Activated CD4-positive, alpha-beta T cell treated with anti-CD3 and anti-CD28 coated beads for 36 hours (primary cell): ENCODE measurements around the gene ASPDH. TPM values are rescaled to one million over a fixed set of nuclear protein-coding genes. Genes with fewer than 3 reads are reported as not detected.

Experiments
- ATAC-seq: fragments of 200-7000 bp; cut with Tn5 transposase; one replicate; pipeline ENCODE4 v1.10.0; 2021; ENCODE audit warnings: mild to moderate bottlenecking, moderate library complexity
- CTCF ChIA-PET: fragments of 350-600 bp; sonication (Branson Sonifier 250); formaldehyde crosslinking; loops from one replicate; lab custom pipeline; 2021; ENCODE audit warnings: antibody characterized with exemption; lab: Charles Lee
- POLR2A ChIA-PET: fragments of 350-600 bp; sonication (Branson Sonifier 250); formaldehyde crosslinking; loops from one replicate; lab custom pipeline; 2021; ENCODE audit warnings: antibody characterized with exemption, inconsistent platforms; lab: Charles Lee
- DNase-seq: peaks from one replicate; pipeline ENCODE4 v3.0.0-alpha.2; 2020
- H3K27ac Mint-ChIP-seq: one replicate; pipeline ENCODE4 v1.8.0; 2021; ENCODE audit warnings: mixed read lengths
- H3K27me3 Mint-ChIP-seq: one replicate; pipeline ENCODE4 v1.8.0; 2021; ENCODE audit warnings: mixed read lengths
- H3K36me3 Mint-ChIP-seq: one replicate; pipeline ENCODE4 v1.8.0; 2021; ENCODE audit warnings: low read depth, mixed read lengths
- H3K4me1 Mint-ChIP-seq: one replicate; pipeline ENCODE4 v1.8.0; 2021; ENCODE audit warnings: mixed read lengths
- H3K4me3 Mint-ChIP-seq: one replicate; pipeline ENCODE4 v1.8.0; 2021; ENCODE audit warnings: mild to moderate bottlenecking, moderate library complexity, mixed read lengths
- H3K9me3 Mint-ChIP-seq: one replicate; pipeline ENCODE4 v1.8.0; 2021; ENCODE audit warnings: low read depth, mixed read lengths
- intact Hi-C, 2 experiments: fragments of 100-400 bp; cut with DNase I in 1 of 2; cut with micrococcal nuclease in 1 of 2; formaldehyde crosslinking; loops; one replicate each; pipeline versions ENCODE4 v1.14.2 to v1.15.1; 2022 to 2024; cut with DNase I, micrococcal nuclease
- total RNA-seq, 2 experiments: library from RNA; stranded (reverse); gene quantifications; one replicate each; pipeline ENCODE4 v1.2.3, GENCODE V29; 2021

Gene ASPDH
- total RNA-seq, 2 experiments from 2014 or later: not detected

DNA sequence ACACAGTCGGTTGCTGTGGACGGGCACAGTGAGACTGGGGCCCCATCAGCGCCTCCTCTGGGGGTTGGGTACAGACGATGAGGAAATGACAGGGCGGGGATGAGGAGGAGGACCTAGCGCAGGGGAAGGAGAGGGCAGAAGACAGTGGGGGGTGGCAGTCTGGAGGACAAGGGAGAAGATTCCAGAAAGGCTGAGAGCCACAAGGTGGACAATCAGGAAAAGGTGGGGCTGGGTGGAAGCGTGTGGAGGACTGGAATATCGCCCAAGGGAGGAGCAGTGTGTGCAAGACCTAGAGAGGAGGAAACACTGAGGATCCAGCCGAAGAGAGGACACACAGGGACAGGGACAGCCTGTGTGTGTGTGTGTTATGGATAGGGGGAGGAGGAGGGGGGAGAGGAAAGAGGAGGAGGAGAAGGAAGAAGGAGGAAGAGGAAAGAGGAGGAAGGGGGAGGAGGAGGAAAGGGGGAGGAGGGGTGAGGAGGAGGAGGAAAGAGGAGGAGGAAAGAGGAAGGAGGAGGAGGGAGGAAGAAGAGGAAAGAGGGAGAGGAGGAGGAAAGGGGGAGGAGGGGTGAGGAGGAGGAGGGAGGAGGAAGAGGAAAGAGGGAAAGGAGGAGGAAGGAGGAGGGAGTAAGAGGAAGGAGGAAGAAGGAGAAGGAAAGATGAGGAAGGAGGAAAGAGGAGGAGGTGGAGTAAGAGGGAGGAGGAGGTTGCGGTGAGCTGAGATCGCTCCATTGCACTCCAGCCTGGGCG is 21.2 kb downstream of the ASPDH start:
- H3K36me3 Mint-ChIP-seq: no peaks in the 10 kb centered on the region
- no peaks in the 10 kb centered on the region for H3K27me3 Mint-ChIP-seq
- DNase-seq: peak; percentile 64
- H3K27ac Mint-ChIP-seq: peak overlapping the region; percentile 39
- ChIA-PET POLR2A (no interaction called here), CTCF (no interaction called here)
- peak; percentile 96 for ATAC-seq
- intact Hi-C loops: no loop called here
- no peak overlapping the region for H3K4me3 Mint-ChIP-seq
- peaks cover 25% of the 10 kb centered on the region for H3K4me1 Mint-ChIP-seq
- H3K9me3 Mint-ChIP-seq: no peaks in the 10 kb centered on the region

GRCh38 chr19:50490991-50491472 is 22.7 kb downstream of the ASPDH start:
- Mint-ChIP-seq H3K27me3 (no peaks in the 10 kb centered on the region), H3K36me3 (peaks cover 6% of the 10 kb centered on the region), H3K9me3 (peaks cover 3% of the 10 kb centered on the region), H3K27ac (no peak overlapping the region), H3K4me1 (peaks cover 31% of the 10 kb centered on the region), H3K4me3 (no peak overlapping the region)
- DNase-seq (no peak), ATAC-seq (no peak)
- intact Hi-C loops: no loop called here
- POLR2A ChIA-PET: no interaction called here
- CTCF ChIA-PET: no interaction called here

GRCh38 chr19:50490411-50490811 is 23.3 kb downstream of the ASPDH start:
- H3K27me3 Mint-ChIP-seq: no peaks in the 10 kb centered on the region
- no peak overlapping the region for H3K4me3 Mint-ChIP-seq
- H3K9me3 Mint-ChIP-seq: peaks cover 3% of the 10 kb centered on the region
- no peak overlapping the region for H3K27ac Mint-ChIP-seq
- ChIA-PET POLR2A (no interaction called here), CTCF (interaction anchor here (0.6 kb wide), 1 partner anchor 225 kb away, joined by 3 read pairs; no protein-coding TSS in a partner anchor)
- peaks cover 31% of the 10 kb centered on the region for H3K4me1 Mint-ChIP-seq
- intact Hi-C loops: no loop called here
- ATAC-seq (no peak), DNase-seq (no peak)
- peaks cover 11% of the 10 kb centered on the region for H3K36me3 Mint-ChIP-seq

DNA sequence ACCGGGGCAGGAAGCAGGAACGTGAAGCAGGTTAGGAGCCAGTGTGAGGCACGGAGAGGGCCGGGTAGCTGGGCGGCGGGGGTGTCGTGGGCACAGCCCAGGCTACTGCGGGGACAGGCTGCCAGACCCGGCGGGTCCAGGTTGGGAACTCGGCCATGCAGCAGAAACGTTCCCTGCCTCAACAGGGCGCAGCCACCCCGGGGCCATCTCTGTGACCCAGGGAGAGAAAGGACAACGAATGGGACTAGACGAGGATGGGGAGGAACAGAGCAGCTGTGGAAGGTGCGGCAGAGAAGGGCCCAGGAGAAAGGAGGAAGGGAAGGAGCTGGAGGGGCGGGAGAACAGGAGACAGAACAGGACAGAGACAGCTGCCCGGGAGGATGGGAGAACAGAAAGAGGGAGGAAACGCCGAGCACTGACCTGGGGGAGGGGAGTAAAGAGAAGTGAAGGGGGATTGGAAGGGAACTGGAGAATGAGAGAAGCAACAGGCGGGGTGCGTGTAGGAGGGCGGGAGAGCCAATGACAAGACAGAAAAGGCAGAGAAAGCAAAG is 24.2 kb downstream of the ASPDH start:
- Mint-ChIP-seq H3K27ac (no peak overlapping the region), H3K4me3 (no peak overlapping the region), H3K4me1 (peaks cover 31% of the 10 kb centered on the region), H3K9me3 (peaks cover 3% of the 10 kb centered on the region), H3K36me3 (peaks cover 14% of the 10 kb centered on the region), H3K27me3 (no peaks in the 10 kb centered on the region)
- intact Hi-C loops: loop anchor here in 1 of 2 experiments (5.0 kb wide), 1 partner anchor 68 kb away; no protein-coding TSS in a partner anchor
- CTCF ChIA-PET: no interaction called here
- ATAC-seq (no peak), DNase-seq (no peak)
- POLR2A ChIA-PET: no interaction called here

DNA sequence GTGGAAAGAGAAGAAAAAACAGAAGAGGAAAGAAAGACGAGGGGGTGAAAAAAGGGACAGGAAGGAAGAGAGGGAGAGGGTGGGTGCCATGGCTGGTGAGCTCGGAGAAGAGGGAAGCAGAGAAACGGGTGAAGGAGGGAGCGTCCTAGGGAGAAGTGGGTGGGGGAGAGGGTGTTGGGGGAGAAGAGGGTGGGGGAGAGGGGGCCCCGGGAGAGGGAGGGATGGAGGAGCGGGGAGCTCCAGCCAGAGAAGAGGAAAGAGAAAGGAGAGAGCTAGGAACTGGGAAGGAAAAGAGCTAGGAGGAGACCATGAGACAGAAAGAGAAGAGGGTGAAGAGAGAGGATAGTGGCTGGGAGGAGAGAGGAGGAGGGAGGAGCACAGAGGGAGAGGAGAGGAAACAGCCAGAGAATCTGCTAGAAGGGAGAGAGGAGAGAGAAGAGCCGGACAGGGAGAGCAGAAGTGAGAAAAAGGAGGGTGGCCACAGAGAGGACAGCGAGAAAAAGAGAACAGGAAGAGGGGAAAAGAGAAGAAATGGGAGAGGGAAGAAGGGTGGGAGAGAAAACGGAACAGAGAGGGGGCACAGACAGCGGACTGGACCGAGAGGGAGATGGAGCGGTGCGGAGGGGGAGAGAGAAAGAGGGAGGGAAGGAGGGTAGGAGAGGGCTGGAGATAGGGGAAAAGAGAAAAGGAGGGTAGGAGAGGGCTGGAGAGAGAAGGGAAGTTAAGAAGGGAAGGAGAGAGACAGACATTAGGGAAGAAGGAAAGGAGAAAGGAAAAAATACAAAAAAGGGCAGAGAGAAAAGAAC is 25.1 kb downstream of the ASPDH start:
- intact Hi-C loops: loop anchor here in 1 of 2 experiments (5.0 kb wide), 1 partner anchor 69 kb away; no protein-coding TSS in a partner anchor
- CTCF ChIA-PET: interaction anchor here (1.9 kb wide), 1 partner anchor 28 kb away, joined by 4 read pairs; no protein-coding TSS in a partner anchor

GRCh38 chr19:50486823-50487515 is 26.7 kb downstream of the ASPDH start:
- peaks cover 25% of the 10 kb centered on the region for H3K4me1 Mint-ChIP-seq
- peaks cover 3% of the 10 kb centered on the region for H3K9me3 Mint-ChIP-seq
- H3K27me3 Mint-ChIP-seq: no peaks in the 10 kb centered on the region
- H3K27ac Mint-ChIP-seq: no peak overlapping the region
- no peak overlapping the region for H3K4me3 Mint-ChIP-seq
- CTCF ChIA-PET: interaction anchor here (0.6 to 1.9 kb wide), 8 partner anchors 27 to 432 kb away, joined by 3 to 4 read pairs (median 3); no protein-coding TSS in a partner anchor
- peak; percentile 52 for ATAC-seq
- H3K36me3 Mint-ChIP-seq: peaks cover 22% of the 10 kb centered on the region
- POLR2A ChIA-PET: interaction anchor here (0.5 to 0.6 kb wide), 2 partner anchors 34 to 396 kb away, joined by 3 to 5 read pairs; no protein-coding TSS in a partner anchor
- intact Hi-C loops: loop anchor here in 1 of 2 experiments (5.0 kb wide), 1 partner anchor 70 kb away; no protein-coding TSS in a partner anchor
- DNase-seq: peak; percentile 87

More for the DNA sequence above, 25.1 kb downstream of the ASPDH start:
- no peak for DNase-seq
- H3K27ac Mint-ChIP-seq: no peak overlapping the region
- ATAC-seq: no peak
- H3K36me3 Mint-ChIP-seq: peaks cover 14% of the 10 kb centered on the region
- peaks cover 31% of the 10 kb centered on the region for H3K4me1 Mint-ChIP-seq
- peaks cover 3% of the 10 kb centered on the region for H3K9me3 Mint-ChIP-seq
- no peaks in the 10 kb centered on the region for H3K27me3 Mint-ChIP-seq
- no peak overlapping the region for H3K4me3 Mint-ChIP-seq
- POLR2A ChIA-PET: interaction anchor here (0.6 kb wide), 1 partner anchor 75 kb away, joined by 3 read pairs; no protein-coding TSS in a partner anchor

GRCh38 chr19:50485284-50485955 is 28.3 kb downstream of the ASPDH start:
- H3K27me3 Mint-ChIP-seq: no peaks in the 10 kb centered on the region
- no peak overlapping the region for H3K27ac Mint-ChIP-seq
- ChIA-PET POLR2A (interaction anchor here (0.6 kb wide), 1 partner anchor 209 kb away, joined by 3 read pairs; no protein-coding TSS in a partner anchor), CTCF (no interaction called here)
- no peak overlapping the region for H3K4me3 Mint-ChIP-seq
- H3K36me3 Mint-ChIP-seq: peaks cover 22% of the 10 kb centered on the region
- intact Hi-C loops: loop anchor here in 1 of 2 experiments (5.0 kb wide), 1 partner anchor 72 kb away; no protein-coding TSS in a partner anchor
- H3K9me3 Mint-ChIP-seq: peaks cover 3% of the 10 kb centered on the region
- no peak for ATAC-seq
- DNase-seq: no peak
- H3K4me1 Mint-ChIP-seq: peaks cover 11% of the 10 kb centered on the region

DNA sequence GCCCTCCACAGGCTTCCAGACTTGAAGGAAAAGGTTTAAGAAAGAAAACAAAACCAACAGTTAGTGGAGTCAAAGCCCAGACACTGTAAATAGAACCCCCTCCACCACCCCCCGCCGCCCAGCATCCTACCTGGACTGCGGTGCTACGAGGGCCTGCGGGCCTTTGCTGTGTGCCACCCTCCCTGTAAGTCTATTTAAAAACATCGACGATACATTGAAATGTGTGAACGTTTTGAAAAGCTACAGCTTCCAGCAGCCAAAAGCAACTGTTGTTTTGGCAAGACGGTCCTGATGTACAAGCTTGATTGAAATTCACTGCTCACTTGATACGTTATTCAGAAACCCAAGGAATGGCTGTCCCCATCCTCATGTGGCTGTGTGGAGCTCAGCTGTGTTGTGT is 30.8 kb downstream of the ASPDH start:
- CTCF ChIA-PET: interaction anchor here (1.1 to 1.4 kb wide), 2 partner anchors 28 to 301 kb away, joined by 3 read pairs; partner anchors contain the start of gene JOSD2

GRCh38 chr19:50482271-50482855 is 31.4 kb downstream of the ASPDH start:
- H3K4me3 Mint-ChIP-seq: no peak overlapping the region
- H3K27ac Mint-ChIP-seq: no peak overlapping the region
- peaks cover 19% of the 10 kb centered on the region for H3K4me1 Mint-ChIP-seq
- no peaks in the 10 kb centered on the region for H3K27me3 Mint-ChIP-seq
- ATAC-seq: no peak
- ChIA-PET POLR2A (interaction anchor here (0.6 kb wide), 1 partner anchor 59 kb away, joined by 3 read pairs; no protein-coding TSS in a partner anchor), CTCF (no interaction called here)
- intact Hi-C loops: no loop called here
- DNase-seq: no peak
- H3K9me3 Mint-ChIP-seq: peaks cover 3% of the 10 kb centered on the region
- H3K36me3 Mint-ChIP-seq: peaks cover 41% of the 10 kb centered on the region

More for the DNA sequence above, 30.8 kb downstream of the ASPDH start:
- intact Hi-C loops: no loop called here
- no peak overlapping the region for H3K4me3 Mint-ChIP-seq
- no peak overlapping the region for H3K27ac Mint-ChIP-seq
- H3K27me3 Mint-ChIP-seq: no peaks in the 10 kb centered on the region
- POLR2A ChIA-PET: interaction anchor here (0.6 kb wide), 1 partner anchor 60 kb away, joined by 3 read pairs; no protein-coding TSS in a partner anchor
- peaks cover 3% of the 10 kb centered on the region for H3K9me3 Mint-ChIP-seq
- DNase-seq (no peak), ATAC-seq (no peak)
- H3K4me1 Mint-ChIP-seq: peaks cover 14% of the 10 kb centered on the region
- peaks cover 35% of the 10 kb centered on the region for H3K36me3 Mint-ChIP-seq
